Fibroblast of lung (primary cell): ENCODE measurements around the gene DAZ3.
"Not testable (repeated sequence)": the region's sequence is repeated elsewhere in the genome, so short reads cannot be mapped to it uniquely, and the experiment has no call there.

ENCODE experiments used
- CTCF ChIP-seq, 2 donors: IDR thresholded peaks in 1 of 2; conservative IDR thresholded peaks in 1 of 2; 1 replicate in 1 of 2; 2 replicates in 1 of 2; pipeline ENCODE4 v1.5.1; 2011 to 2012; ENCODE audit warnings: low read length in 2 of 2, control low read depth in 1 of 2, inconsistent platforms in 1 of 2, low read depth in 1 of 2, mild to moderate bottlenecking in 1 of 2
- EZH2 ChIP-seq: IDR thresholded peaks from 2 replicates; pipeline ENCODE4 v1.5.1; 2012; ENCODE audit warnings: low read length, control low read depth, mild to moderate bottlenecking; ENCODE audit errors: missing control alignments

GRCh38 chrY:24825069-24825468 is 11.9 kb upstream of the DAZ3 start:
- TF ChIP-seq CTCF (conservative IDR thresholded peaks at IDR 0.05 in 1 of 2, IDR thresholded peaks at IDR 0.05 in 1 of 2; ENCODE audit: low read depth in 1 of 2, low read length in 2 of 2); EZH2: not testable (repeated sequence)
